ENCODE results near the gene MRPS12.

DNA sequence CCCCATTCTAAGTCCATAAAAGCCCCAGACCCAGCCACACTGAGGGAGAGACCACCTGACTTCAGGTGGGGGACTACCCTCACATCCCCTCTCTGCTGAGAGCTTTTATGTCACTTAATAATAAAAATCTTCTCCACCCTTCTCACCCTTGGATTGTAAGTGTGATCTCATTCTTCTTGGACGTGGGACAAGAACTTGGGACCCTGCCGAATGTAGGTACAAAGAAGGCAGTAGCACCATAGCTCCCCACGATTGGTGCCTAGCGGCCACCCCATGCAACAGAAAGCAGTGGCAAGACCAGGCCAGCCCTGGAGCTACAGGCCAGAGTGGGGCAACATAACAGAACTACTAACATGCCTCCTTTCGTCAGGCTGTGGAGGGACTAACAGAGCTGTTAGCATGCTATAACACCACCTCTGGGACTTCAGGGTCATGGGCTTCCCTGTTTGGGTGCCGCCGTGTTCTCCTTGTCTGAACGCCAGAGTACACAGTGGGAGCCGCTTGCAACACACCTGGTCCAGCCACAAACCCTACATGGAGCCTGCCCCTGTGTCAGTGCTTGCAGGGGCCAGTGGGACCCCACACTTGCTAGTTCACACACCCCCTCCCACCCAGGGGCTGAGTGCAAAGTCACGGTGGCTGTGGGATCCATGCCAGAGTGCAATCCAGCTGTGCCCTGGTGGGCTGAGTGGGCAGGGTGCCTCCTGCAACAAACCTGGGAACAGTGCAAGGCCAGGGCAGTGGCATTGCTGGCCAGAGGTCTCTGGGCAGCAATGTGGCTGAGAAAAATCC lies 50.0 kb downstream of the MRPS12 start:
- no peak for TF ChIP-seq POLR2A (IDR thresholded peaks at IDR 0.05)
- TF ChIP-seq, protein P1, sequence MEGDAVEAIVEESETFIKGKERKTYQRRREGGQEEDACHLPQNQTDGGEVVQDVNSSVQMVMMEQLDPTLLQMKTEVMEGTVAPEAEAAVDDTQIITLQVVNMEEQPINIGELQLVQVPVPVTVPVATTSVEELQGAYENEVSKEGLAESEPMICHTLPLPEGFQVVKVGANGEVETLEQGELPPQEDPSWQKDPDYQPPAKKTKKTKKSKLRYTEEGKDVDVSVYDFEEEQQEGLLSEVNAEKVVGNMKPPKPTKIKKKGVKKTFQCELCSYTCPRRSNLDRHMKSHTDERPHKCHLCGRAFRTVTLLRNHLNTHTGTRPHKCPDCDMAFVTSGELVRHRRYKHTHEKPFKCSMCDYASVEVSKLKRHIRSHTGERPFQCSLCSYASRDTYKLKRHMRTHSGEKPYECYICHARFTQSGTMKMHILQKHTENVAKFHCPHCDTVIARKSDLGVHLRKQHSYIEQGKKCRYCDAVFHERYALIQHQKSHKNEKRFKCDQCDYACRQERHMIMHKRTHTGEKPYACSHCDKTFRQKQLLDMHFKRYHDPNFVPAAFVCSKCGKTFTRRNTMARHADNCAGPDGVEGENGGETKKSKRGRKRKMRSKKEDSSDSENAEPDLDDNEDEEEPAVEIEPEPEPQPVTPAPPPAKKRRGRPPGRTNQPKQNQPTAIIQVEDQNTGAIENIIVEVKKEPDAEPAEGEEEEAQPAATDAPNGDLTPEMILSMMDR (IDR thresholded peaks at IDR 0.05): no peak
